CD14-positive monocyte (primary cell): ENCODE measurements around the gene VGLL3. TPM values are rescaled to one million over a fixed set of nuclear protein-coding genes. Genes with fewer than 3 reads are reported as not detected.

Experiments used
- DNase-seq, 3 donors: peaks; one replicate each; pipeline ENCODE4 v3.0.0-alpha.2; 2011 to 2022
- H2AFZ ChIP-seq: 2 replicates; pipeline ENCODE4 v1.6.0; 2012; ENCODE audit warnings: mild to moderate bottlenecking, low read depth, low read length, inconsistent platforms; ENCODE audit not compliant: insufficient read depth, poor library complexity, severe bottlenecking
- H3K27ac ChIP-seq, 2 donors: 1 replicate in 1 of 2; 2 replicates in 1 of 2; pipeline ENCODE4 v1.5.1; 2012 to 2013; ENCODE audit warnings: low read length in 2 of 2, control low read depth in 1 of 2, inconsistent platforms in 1 of 2, low read depth in 1 of 2, mild to moderate bottlenecking in 1 of 2
- H3K27me3 ChIP-seq, 2 donors: one replicate each; pipeline versions ENCODE4 v1.6.0 to v1.6.1; 2011 to 2013; ENCODE audit warnings: low read length in 2 of 2; ENCODE audit not compliant: control insufficient read depth in 2 of 2, insufficient read depth in 2 of 2
- H3K36me3 ChIP-seq, 2 donors: replicated peaks in 1 of 2; 1 replicate in 1 of 2; 2 replicates in 1 of 2; pipeline versions ENCODE4 v1.5.1 to v1.6.1; 2012 to 2013; ENCODE audit warnings: low read length in 2 of 2, control low read depth in 1 of 2, inconsistent platforms in 1 of 2, mild to moderate bottlenecking in 1 of 2; ENCODE audit not compliant: insufficient read depth in 2 of 2, control insufficient read depth in 1 of 2
- H3K4me1 ChIP-seq, 2 donors: 1 replicate in 1 of 2; 2 replicates in 1 of 2; pipeline versions ENCODE4 v1.5.1 to v1.6.1; 2012 to 2013; ENCODE audit warnings: low read length in 2 of 2, control low read depth in 1 of 2, inconsistent platforms in 1 of 2, mild to moderate bottlenecking in 1 of 2, moderate library complexity in 1 of 2; ENCODE audit not compliant: insufficient read depth in 2 of 2, control insufficient read depth in 1 of 2
- H3K4me2 ChIP-seq: replicated peaks from 2 replicates; pipeline ENCODE3; 2012; ENCODE audit warnings: low read length, moderate library complexity, mild to moderate bottlenecking; ENCODE audit not compliant: poor library complexity, severe bottlenecking; ENCODE audit errors: extremely low read depth
- H3K4me3 ChIP-seq, 3 experiments: fragments of 200-600 bp in 1 of 3; sonication (generic) in 1 of 3; replicated peaks in 1 of 3; 1 replicate in 2 of 3; 2 replicates in 1 of 3; pipeline ENCODE4 v1.5.1; 2011 to 2013; ENCODE audit warnings: low read length in 3 of 3, mild to moderate bottlenecking in 3 of 3, control low read depth in 2 of 3, low read depth in 2 of 3, inconsistent platforms in 1 of 3, moderate library complexity in 1 of 3
- H3K79me2 ChIP-seq: 2 replicates; pipeline ENCODE4 v1.6.0; 2012; ENCODE audit warnings: mild to moderate bottlenecking, control low read depth, inconsistent platforms, low read length, moderate library complexity; ENCODE audit not compliant: insufficient read depth
- H3K9ac ChIP-seq: 2 replicates; pipeline ENCODE4 v1.6.0; 2017; ENCODE audit warnings: low read length, mild to moderate bottlenecking; ENCODE audit not compliant: insufficient read depth, poor library complexity, severe bottlenecking
- H3K9me3 ChIP-seq, 2 donors: replicated peaks in 1 of 2; 1 replicate in 1 of 2; 2 replicates in 1 of 2; pipeline versions ENCODE4 v1.5.1 to v1.6.1; 2012 to 2013; ENCODE audit warnings: low read length in 2 of 2, control low read depth in 1 of 2; ENCODE audit not compliant: control insufficient read depth in 1 of 2, insufficient read depth in 1 of 2
- H4K20me1 ChIP-seq: 2 replicates; pipeline ENCODE4 v1.6.0; 2012; ENCODE audit warnings: mild to moderate bottlenecking, low read length, control low read depth, moderate library complexity; ENCODE audit not compliant: insufficient read depth
- H3K27ac Mint-ChIP-seq, 7 donors: one replicate each; pipeline ENCODE4 v1.8.0; 2020; ENCODE audit warnings: mild to moderate bottlenecking in 7 of 7, mixed read lengths in 7 of 7, moderate library complexity in 6 of 7, inconsistent platforms in 2 of 7
- H3K27me3 Mint-ChIP-seq, 3 donors: one replicate each; pipeline ENCODE4 v1.8.0; 2021 to 2022; ENCODE audit warnings: low read depth in 3 of 3, mild to moderate bottlenecking in 3 of 3, mixed read lengths in 3 of 3, moderate library complexity in 3 of 3, inconsistent platforms in 1 of 3
- H3K36me3 Mint-ChIP-seq, 2 donors: one replicate each; pipeline ENCODE4 v1.8.0; 2020; ENCODE audit warnings: mixed read lengths in 2 of 2, inconsistent platforms in 1 of 2, mild to moderate bottlenecking in 1 of 2
- H3K4me1 Mint-ChIP-seq: one replicate; pipeline ENCODE4 v1.8.0; 2020; ENCODE audit warnings: mild to moderate bottlenecking, mixed read lengths
- H3K4me3 Mint-ChIP-seq, 2 donors: one replicate each; pipeline ENCODE4 v1.8.0; 2020; ENCODE audit warnings: mild to moderate bottlenecking in 2 of 2, mixed read lengths in 2 of 2, moderate library complexity in 1 of 2
- H3K9me3 Mint-ChIP-seq, 7 donors: one replicate each; pipeline ENCODE4 v1.8.0; 2020 to 2022; ENCODE audit warnings: mixed read lengths in 7 of 7, mild to moderate bottlenecking in 6 of 7, moderate library complexity in 6 of 7, inconsistent platforms in 2 of 7
- CTCF ChIP-seq: fragments of 200-600 bp; IDR thresholded peaks from one replicate; pipeline ENCODE4 v1.8.0; 2022; ENCODE audit warnings: antibody characterized with exemption, mild to moderate bottlenecking
- WGBS: methylation state at CpG from one replicate; pipeline ENCODE4 v1.1.5; 2013; ENCODE audit warnings: missing lambda C conversion rate; ENCODE audit not compliant: insufficient coverage; 5-methylcytosine and 5-hydroxymethylcytosine counted together
- intact Hi-C, 2 donors: fragments of 100-400 bp; cut with micrococcal nuclease; formaldehyde crosslinking; loops; one replicate each; pipeline versions ENCODE4 v1.15.0 to v1.15.1; 2023
- polyA plus RNA-seq, 3 donors: library from polyadenylated mRNA; depleted of rRNA in 1 of 3; unstranded in 2 of 3; stranded (reverse) in 1 of 3; fragments of 300-500 nt in 2 of 3; fragments of >200 nt in 1 of 3; fragmentation: Illumina TruSeq in 2 of 3; gene quantifications; 1 replicate in 2 of 3; 2 replicates in 1 of 3; pipeline ENCODE4 v1.2.3, GENCODE V29; 2012 to 2021

VGLL3 gene
- polyA plus RNA-seq, 3 donors = not detected

GRCh38 chr3:86914670-86915069 lies 76.3 kb downstream of the VGLL3 start:
- no peaks in the 10 kb centered on the region for H3K36me3 Mint-ChIP-seq
- H3K27me3 ChIP-seq = no peaks in the 10 kb centered on the region
- H3K27ac ChIP-seq = no peak overlapping the region
- no peaks in the 10 kb centered on the region for H3K79me2 ChIP-seq
- no peak overlapping the region for H3K27ac Mint-ChIP-seq
- TF ChIP-seq CTCF = no peak
- no peak overlapping the region for H3K4me2 ChIP-seq
- DNase-seq = no peak
- H3K4me3 Mint-ChIP-seq = no peak overlapping the region
- intact Hi-C loops = no loop called here
- H3K9me3 ChIP-seq = peaks cover 0 to 4% of the 10 kb centered on the region in 2 donors
- 27% methylated on average over 1 of the region's 3 CpGs for WGBS
- no peak overlapping the region for H2AFZ ChIP-seq
- H3K4me3 ChIP-seq = no peak overlapping the region
- no peaks in the 10 kb centered on the region for H4K20me1 ChIP-seq
- no peaks in the 10 kb centered on the region for H3K4me1 ChIP-seq
- H3K9me3 Mint-ChIP-seq = peaks cover 0 to 10% (median 0%) of the 10 kb centered on the region in 7 donors
- no peaks in the 10 kb centered on the region for H3K36me3 ChIP-seq
- no peak overlapping the region for H3K9ac ChIP-seq
- H3K4me1 Mint-ChIP-seq = no peaks in the 10 kb centered on the region
- no peaks in the 10 kb centered on the region for H3K27me3 Mint-ChIP-seq

- no peak overlapping the region for H3K4me3 ChIP-seq
- H3K4me1 Mint-ChIP-seq = no peaks in the 10 kb centered on the region
- no peak overlapping the region for H3K27ac Mint-ChIP-seq
- no peaks in the 10 kb centered on the region for H3K36me3 Mint-ChIP-seq
- H3K4me2 ChIP-seq = no peak overlapping the region
- H3K27me3 Mint-ChIP-seq = no peaks in the 10 kb centered on the region
- H3K9me3 Mint-ChIP-seq = peaks cover 0 to 10% (median 0%) of the 10 kb centered on the region in 7 donors
- no peak for TF ChIP-seq CTCF
- DNase-seq = no peak
- H4K20me1 ChIP-seq = no peaks in the 10 kb centered on the region
- H3K79me2 ChIP-seq = no peaks in the 10 kb centered on the region
- no peak overlapping the region for H2AFZ ChIP-seq
- intact Hi-C loops = no loop called here
- H3K27ac ChIP-seq = no peak overlapping the region
- no peaks in the 10 kb centered on the region for H3K27me3 ChIP-seq
- peaks cover 0 to 4% of the 10 kb centered on the region in 2 donors for H3K9me3 ChIP-seq
- no peak overlapping the region for H3K4me3 Mint-ChIP-seq
- H3K9ac ChIP-seq = no peak overlapping the region
- 71% methylated on average over 1 of the region's 3 CpGs for WGBS
- no peaks in the 10 kb centered on the region for H3K4me1 ChIP-seq
- H3K36me3 ChIP-seq = no peaks in the 10 kb centered on the region
Measured at GRCh38 chr3:86913160-86913559, 77.8 kb downstream of the VGLL3 start.
